SW 1271 (cell line): ENCODE data around the gene LEMD2.
"Not testable (repeated sequence)": the region's sequence is repeated elsewhere in the genome, so short reads cannot be mapped to it uniquely, and the experiment has no call there.

Experiments used
- DNase-seq, 2 experiments: peaks; one replicate each; lab custom pipeline; 2025; lab: John Stamatoyannopoulos, UW

Gene LEMD2

DNA sequence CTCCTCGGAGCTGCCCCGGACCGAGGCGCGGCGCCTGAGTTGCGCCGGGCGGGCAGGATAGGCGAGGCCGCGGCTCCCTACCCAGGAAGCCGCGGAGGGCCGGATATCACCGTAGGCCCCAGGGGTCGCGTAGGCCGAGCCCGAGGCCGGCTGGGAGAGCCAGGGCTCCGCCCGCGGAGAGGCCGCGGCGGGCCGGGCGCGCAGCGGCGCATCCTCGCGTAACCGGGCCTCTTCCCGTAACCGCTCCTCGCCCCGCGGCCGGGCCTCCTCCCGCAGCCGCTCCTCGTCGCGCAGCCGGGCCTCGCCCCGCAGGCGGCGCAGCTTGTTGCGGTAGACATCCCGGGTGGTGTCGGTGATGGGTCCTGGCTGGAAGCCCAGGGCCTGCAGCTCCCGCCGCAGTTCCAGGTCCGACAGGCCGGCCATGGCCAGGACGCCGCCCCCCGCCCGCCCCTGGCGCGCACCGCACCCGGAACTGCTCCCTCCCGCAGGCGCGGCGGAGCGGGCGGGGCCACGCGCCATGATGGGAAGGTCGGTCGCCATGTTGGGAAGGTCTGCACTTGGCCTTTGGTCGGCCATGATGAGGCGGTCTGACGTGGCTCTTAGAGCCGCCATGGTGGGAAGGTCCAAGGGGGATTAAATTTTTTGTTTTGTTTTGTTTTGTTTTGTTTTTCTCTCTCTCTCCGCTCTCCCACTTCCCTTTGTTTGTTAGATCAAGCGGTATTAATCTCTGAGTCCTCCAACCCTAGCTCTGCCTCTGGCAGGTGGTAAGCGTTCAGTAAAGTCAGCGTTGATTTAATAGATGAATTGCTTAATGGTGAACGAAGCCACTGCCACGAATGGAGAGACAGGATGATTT, at the start of gene LEMD2:
LEMD2 (minus strand) TSS at position 437 of the 856 bp plus-strand sequence; CDS start at position 423, 14 bp downstream.
- DNase-seq: peak; percentile 43 to 89

- no peak for DNase-seq
These were observed 49.2 kb upstream of the LEMD2 start for GRCh38 chr6:33837971-33838665.

DNA sequence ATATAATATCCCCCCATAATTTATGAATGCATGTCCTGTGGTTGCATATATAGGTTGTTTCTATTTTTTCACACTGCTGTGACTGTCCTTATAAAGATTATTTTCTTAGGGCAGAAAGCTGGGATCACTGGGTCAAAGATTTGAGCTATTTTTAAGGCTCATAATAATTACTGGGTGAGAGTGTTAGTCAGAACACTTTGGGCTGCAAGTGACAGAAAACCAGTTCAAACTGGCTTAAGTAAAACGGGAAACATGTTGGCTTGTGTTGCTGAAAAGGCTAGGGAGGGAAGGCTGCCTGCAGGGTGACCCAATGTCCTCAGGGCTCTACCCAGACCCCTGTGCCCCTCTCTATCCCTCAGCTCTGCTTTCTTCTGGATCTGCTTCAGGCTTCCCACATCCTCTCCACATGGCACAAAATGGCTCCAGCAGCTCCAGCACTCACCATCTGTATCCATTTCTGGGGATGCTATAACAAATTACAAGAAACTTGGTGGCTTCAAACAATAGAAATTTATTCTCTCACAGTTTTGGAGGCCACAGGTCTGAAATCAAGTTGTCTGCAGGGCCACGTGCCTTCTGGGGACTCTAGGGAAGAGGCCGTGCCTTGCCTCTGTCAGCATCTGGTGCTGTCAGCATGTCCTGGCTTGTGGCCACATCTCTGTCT, 48.0 kb upstream of the LEMD2 start:
- no peak for DNase-seq

- no peak for DNase-seq
These were observed 45.8 kb upstream of the LEMD2 start for GRCh38 chr6:33834401-33835392.

GRCh38 chr6:33833599-33833998, 44.7 kb upstream of the LEMD2 start:
- no peak for DNase-seq

- not testable (repeated sequence) for DNase-seq
These were observed 43.9 kb upstream of the LEMD2 start for GRCh38 chr6:33832831-33833230.

- DNase-seq: not testable (repeated sequence)
These were observed 42.8 kb upstream of the LEMD2 start for GRCh38 chr6:33831725-33832124.

- no peak for DNase-seq
These were observed 41.8 kb upstream of the LEMD2 start for GRCh38 chr6:33830635-33831240.

DNA sequence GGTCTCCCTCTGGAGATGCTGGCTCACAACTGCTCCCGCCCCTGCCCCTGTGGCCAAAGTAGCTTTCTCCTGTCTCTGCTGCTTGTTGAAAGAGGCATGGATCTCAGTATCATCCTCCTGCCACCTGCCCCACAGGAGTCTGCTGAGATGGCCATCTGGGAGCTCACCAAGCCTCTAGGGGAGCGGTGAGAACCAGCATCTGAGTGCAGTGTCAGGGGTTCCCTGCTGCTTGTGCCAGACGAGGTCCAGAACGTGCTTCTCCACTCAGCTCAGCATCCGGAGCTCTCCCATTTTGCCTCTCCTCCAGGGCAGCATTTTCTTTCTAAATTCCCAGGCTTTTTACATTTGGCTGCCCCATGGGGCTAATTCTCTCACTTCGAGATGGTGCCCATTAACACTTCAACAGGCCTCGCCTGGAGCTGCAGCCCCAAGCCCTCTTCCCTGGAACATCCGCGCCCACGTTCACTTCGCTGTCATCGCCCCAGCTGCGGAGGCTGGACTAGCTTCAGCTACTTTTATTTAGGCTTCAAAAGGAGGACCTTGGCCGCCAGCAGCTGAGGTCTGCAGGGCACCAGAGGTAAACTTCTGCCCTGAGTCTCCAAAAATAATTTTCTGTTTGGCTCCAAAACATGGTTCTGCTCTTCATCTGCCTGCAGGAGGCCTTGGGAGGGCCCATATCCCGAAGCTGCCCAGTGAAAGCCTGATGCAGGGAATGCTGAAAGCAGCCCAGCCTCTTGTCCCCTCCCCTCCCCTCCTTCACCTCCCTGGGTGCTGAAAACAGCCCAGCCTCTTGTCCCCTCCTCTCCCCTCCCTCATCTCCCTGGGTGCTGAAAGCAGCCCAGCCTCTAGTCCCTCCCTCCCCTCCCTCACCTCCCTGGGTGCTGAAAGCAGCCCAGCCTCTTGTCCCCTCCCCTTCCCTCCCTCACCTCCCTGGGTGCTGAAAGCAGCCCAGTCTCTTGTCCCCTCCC, 40.1 kb upstream of the LEMD2 start:
- no peak for DNase-seq

DNA sequence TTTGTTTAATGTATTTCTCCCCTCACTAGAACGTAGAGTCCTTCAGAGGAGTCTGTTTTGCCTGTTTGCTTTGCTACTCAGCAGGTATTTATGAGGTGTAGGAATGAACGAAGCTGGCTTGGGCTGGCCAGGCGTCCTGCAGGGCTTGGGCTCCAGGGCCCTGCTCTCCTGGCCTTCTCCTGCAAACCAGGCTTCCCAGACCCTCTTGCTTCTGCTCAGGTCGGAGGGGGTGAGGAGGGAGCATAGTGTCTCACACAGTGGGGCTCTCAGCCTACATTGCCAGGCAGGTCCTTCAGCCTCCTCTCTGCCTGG, 39.5 kb upstream of the LEMD2 start:
- no peak for DNase-seq

- no peak for DNase-seq
These were observed 38.9 kb upstream of the LEMD2 start for GRCh38 chr6:33827546-33828451.

- no peak for DNase-seq
These were observed 37.6 kb upstream of the LEMD2 start for GRCh38 chr6:33826537-33826936.

- DNase-seq: no peak
These were observed 35.7 kb upstream of the LEMD2 start for GRCh38 chr6:33824461-33825154.

GRCh38 chr6:33823806-33824205, 34.9 kb upstream of the LEMD2 start:
- DNase-seq: no peak

GRCh38 chr6:33822575-33823395, 33.9 kb upstream of the LEMD2 start:
- DNase-seq: peak in 1 of 2 experiments; percentile 32

GRCh38 chr6:33820784-33821520, 32.0 kb upstream of the LEMD2 start:
- no peak for DNase-seq

DNA sequence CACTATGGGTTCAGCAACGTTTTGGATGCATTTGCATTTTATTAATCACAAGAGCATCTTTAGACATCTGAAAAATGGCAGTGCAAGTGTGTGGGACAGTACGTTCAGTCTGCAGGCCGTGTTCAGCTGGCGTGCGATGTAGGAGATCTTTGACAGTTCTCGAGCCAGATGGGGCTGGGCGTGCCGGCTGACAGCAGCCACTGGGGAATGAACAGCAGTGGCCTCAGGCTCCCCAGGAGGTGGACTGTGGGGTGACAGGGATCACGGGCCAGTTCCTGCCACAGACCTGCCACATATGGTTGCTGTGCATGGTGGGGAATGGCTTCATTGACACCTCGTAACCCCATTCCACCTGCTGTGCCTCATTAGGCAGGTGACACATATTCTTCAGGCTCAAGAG, 31.3 kb upstream of the LEMD2 start:
- no peak for DNase-seq
